HG03045 (cell line): ENCODE measurements around the gene CGB2.
"Not testable (repeated sequence)": the region's sequence is repeated elsewhere in the genome, so short reads cannot be mapped to it uniquely, and the experiment has no call there.

Experiments used
- ATAC-seq: cut with Tn5 transposase; IDR thresholded peaks from one replicate; pipeline ENCODE4 v1.9.1; 2021; ENCODE audit warnings: mild to moderate bottlenecking, moderate library complexity; ENCODE audit not compliant: unreplicated experiment

The CGB2 gene

GRCh38 chr19:49064768-49065611, 33.3 kb downstream of the CGB2 start, which contains the start of gene NTF4:
NTF4 (minus strand) TSS chr19:49064818; CDS start chr19:49061997, 2,821 bp downstream.
- ATAC-seq = no peak

- no peak for ATAC-seq
Measured at GRCh38 chr19:49065905-49066512, 34.3 kb downstream of the CGB2 start.

GRCh38 chr19:49067554-49067953, 35.9 kb downstream of the CGB2 start:
- no peak for ATAC-seq

GRCh38 chr19:49069026-49069425, 37.3 kb downstream of the CGB2 start:
- no peak for ATAC-seq

DNA sequence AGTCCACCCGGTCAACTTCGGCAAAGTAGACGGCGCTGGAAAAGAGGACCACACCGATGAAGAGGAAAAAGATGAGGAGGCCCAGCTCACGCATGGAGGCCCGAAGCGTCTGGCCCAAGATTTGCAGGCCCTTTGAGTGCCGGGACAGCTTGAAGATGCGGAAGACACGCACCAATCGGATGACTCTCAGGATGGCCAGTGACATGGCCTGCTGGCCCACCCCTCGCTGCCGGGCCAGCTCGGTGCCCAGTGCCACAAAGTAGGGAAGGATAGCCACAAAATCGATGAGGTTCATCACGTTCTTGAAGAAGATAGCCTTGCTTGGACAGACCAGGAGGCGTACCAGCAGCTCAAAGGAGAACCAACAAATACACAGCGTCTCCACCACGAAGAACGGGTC, 38.7 kb downstream of the CGB2 start:
- no peak for ATAC-seq

DNA sequence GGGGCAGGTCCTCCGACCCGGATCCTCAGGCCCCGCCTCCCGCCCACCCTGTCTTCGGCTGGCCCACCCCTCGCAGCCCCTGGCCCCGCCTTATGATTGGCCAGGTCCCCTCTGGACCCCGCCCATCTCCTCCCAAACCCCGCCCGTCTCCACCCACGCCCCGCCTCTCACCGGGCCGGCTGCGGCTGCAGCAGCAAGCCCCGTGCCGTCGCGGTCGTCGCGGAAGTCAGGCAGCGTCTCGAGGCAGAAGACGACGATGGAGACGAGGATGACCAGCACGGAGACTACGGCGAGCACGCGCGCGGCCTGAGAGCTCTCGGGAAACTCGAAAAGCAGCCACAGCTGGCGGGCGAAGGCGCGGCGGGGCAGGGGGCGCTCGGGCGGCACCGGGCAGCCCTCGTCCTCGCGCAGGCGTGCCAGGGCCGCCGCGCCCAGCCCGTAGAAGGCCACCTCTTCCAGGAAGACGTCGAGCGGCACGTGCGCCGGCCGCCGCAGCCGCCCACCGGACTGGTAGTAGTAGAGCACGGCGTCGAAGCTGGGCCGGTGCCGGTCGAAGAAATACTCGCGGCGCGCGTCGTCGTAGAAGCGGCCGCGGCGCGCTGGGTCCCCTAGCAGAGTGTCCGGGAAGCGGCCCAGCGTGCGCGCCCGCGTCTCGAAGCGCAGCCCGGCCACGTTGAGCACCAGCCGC, 40.3 kb downstream of the CGB2 start:
- no peak for ATAC-seq

DNA sequence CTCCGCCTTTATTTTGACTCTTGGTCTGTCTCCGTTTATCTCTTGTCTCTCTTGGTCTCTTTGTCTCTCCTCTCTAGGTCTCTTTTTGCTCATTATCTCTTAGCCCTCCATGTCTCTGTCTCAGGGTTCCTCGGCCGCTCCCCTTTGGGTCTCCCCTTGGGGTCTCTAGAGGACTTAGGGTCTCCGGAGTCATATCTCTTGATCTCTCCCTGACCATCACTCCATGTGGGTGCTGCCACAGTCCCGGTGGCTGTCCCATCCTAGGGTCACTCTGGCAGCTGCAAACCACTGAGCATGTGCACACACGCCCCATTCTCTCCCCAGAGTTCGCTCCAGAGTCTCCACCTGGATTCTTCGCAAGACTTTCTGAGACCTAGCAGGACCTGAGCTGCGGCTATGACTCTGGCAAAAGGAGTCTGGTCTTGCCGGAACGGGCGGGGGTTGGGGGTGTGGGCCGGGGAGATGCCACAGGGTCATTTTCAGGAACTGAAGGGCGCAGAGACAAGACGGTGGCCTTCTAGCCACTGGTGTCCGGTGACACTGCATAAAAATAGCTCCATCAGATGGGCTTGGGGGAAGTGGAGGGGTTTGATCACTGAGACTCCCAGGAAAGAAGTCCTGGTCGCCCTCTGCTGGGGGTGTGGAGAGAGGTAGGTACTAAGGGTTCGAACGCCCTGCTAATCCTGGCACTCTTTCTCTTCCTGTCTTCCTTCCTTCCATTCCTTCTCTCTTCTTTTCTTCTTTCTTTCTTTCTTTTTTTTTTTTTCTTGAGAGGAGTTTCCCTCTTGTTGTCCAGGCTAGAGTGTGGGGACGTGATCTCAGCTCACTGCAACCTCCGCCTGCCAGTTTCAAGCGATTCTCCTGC, 42.1 kb downstream of the CGB2 start:
- ATAC-seq = no peak

DNA sequence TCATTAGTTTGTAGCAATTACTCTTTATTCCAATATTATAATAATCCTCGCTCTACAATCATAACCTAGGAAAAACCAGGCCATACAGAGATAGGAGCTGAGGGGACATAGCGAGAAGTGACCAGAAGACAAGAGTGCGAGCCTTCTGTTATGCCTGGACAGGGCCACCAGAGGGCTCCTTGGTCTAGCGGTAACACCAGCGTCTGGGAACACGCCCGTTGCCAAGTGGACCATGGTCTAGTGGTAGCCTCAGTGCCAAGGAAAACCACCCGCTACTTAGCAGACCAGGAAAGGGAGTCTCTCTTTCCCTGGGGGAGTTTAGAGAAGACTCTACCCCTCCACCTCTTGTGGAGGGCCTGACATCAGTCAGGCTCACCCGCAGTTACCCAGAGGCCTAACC, 43.2 kb downstream of the CGB2 start:
- ATAC-seq = not testable (repeated sequence)

- ATAC-seq = no peak
Measured at GRCh38 chr19:49080392-49080791, 48.7 kb downstream of the CGB2 start.

GRCh38 chr19:49081273-49081672, 49.6 kb downstream of the CGB2 start:
- ATAC-seq = no peak
